ENCODE results near the gene TROAP. TPM values are rescaled to one million over a fixed set of nuclear protein-coding genes. Genes with fewer than 3 reads are reported as not detected.

TROAP gene
- total and polyA plus RNA-seq, 2 experiments from 2014 or later: 46.4 to 47.5 TPM

GRCh38 chr12:49330631-49331379, 7.8 kb downstream of the TROAP start:
- Histone ChIP-seq H3K4me3 (no peak overlapping the region), H3K4me2 (no peak overlapping the region), H3K27ac (ENCODE audit: low read depth) (no peak overlapping the region), H3K27me3 (ENCODE audit: insufficient read depth) (peaks cover 48% of the 10 kb centered on the region), H4K20me1 (replicated peaks; ENCODE audit: insufficient read depth) (peaks cover 5% of the 10 kb centered on the region), H3F3A (replicated peaks; ENCODE audit: low read depth) (peaks cover 22% of the 10 kb centered on the region), H3K9me2 (ENCODE audit: insufficient read depth) (no peaks in the 10 kb centered on the region), H3K4me1 (ENCODE audit: insufficient read depth) (peaks cover 6% of the 10 kb centered on the region; the same call in 1 of the 2 replicates), H3K79me2 (replicated peaks; ENCODE audit: insufficient read depth) (no peaks in the 10 kb centered on the region), H2AFZ (no peak overlapping the region), H3K36me3 (ENCODE audit: insufficient read depth) (peaks cover 18% of the 10 kb centered on the region; the same call in 1 of the 2 replicates)
- Mint-ChIP-seq H3K4me3 (no peak overlapping the region), H3K4me1 (peaks cover 27% of the 10 kb centered on the region), H3K9me3 (peaks cover 5% of the 10 kb centered on the region; the same call in 2 of the 3 replicates), H3K27me3 (ENCODE audit: insufficient read depth, low read depth, poor library complexity) (peaks cover 52% of the 10 kb centered on the region), H3K27ac (no peak overlapping the region), H3K36me3 (ENCODE audit: low read depth) (peaks cover 42% of the 10 kb centered on the region)
- ATAC-seq (no peak), DNase-seq (ENCODE audit: low spot score) (no peak)
- TF ChIP-seq JUNB (IDR thresholded peaks at IDR 0.05; ENCODE audit: unreplicated experiment): no peak
- no peak for TF ChIP-seq ZNF331 (CRISPR knock-in tag; IDR thresholded peaks at IDR 0.05; ENCODE audit: low read depth)
- TF ChIP-seq EZH2 (IDR thresholded peaks at IDR 0.05; ENCODE audit: low read depth, unreplicated experiment): no peak
- TF ChIP-seq EZH2phosphoT487 (IDR thresholded peaks at IDR 0.05; ENCODE audit: unreplicated experiment): no peak
- TF ChIP-seq NANOG (IDR thresholded peaks at IDR 0.05; ENCODE audit: borderline replicate concordance): no peak
- TF ChIP-seq STAT1 (IDR thresholded peaks at IDR 0.05; ENCODE audit: unreplicated experiment): no peak
- no peak for TF ChIP-seq ETS1 (IDR thresholded peaks at IDR 0.05)
- TF ChIP-seq CTCF (conservative IDR thresholded peaks at IDR 0.05; ENCODE audit: low read depth in 2 of 2): no peak

- Histone ChIP-seq H3K4me1 (ENCODE audit: insufficient read depth) (peaks cover 6% of the 10 kb centered on the region; the same call in 1 of the 2 replicates), H3K79me2 (replicated peaks; ENCODE audit: insufficient read depth) (no peaks in the 10 kb centered on the region), H3K9me2 (ENCODE audit: insufficient read depth) (no peaks in the 10 kb centered on the region), H3K27me3 (ENCODE audit: insufficient read depth) (peaks cover 56% of the 10 kb centered on the region), H3K27ac (ENCODE audit: low read depth) (no peak overlapping the region), H2AFZ (no peak overlapping the region), H3K4me2 (no peak overlapping the region), H3K4me3 (no peak overlapping the region), H3F3A (replicated peaks; ENCODE audit: low read depth) (peaks cover 22% of the 10 kb centered on the region), H3K36me3 (ENCODE audit: insufficient read depth) (peaks cover 14% of the 10 kb centered on the region; the same call in 1 of the 2 replicates), H4K20me1 (replicated peaks; ENCODE audit: insufficient read depth) (peaks cover 5% of the 10 kb centered on the region)
- DNase-seq (ENCODE audit: low spot score) (peak; percentile 81), ATAC-seq (peak; percentile 76)
- Mint-ChIP-seq H3K4me3 (peak overlapping the region; percentile 78; the same call in 1 of the 3 replicates), H3K9me3 (peaks cover 5% of the 10 kb centered on the region; the same call in 2 of the 3 replicates), H3K27me3 (ENCODE audit: insufficient read depth, low read depth, poor library complexity) (peaks cover 58% of the 10 kb centered on the region), H3K4me1 (peaks cover 27% of the 10 kb centered on the region), H3K36me3 (ENCODE audit: low read depth) (peaks cover 36% of the 10 kb centered on the region), H3K27ac (no peak overlapping the region)
- TF ChIP-seq CREB1 (CRISPR knock-in tag; IDR thresholded peaks at IDR 0.05; ENCODE audit: low read depth) (no peak), POLR2AphosphoS5 (IDR thresholded peaks at IDR 0.05; ENCODE audit: low read depth) (0 out of 2 replicates have a peak, but pooled peaks have one; percentile 9), CTCF (conservative IDR thresholded peaks at IDR 0.05; ENCODE audit: low read depth in 2 of 2) (peak; percentile 79 to 91)
These were observed 8.5 kb downstream of the TROAP start for GRCh38 chr12:49331380-49332222.
